Hypothalamus (tissue), 51 donors: ENCODE data around the gene TGFBR3.

ENCODE experiments used
- DNase-seq, 51 donors: peaks; one replicate each; lab custom pipeline; 2025; lab: John Stamatoyannopoulos, UW

Gene TGFBR3

GRCh38 chr1:91805311-91805801, 80.6 kb downstream of the TGFBR3 start:
- no peak for DNase-seq

GRCh38 chr1:91804546-91805023, 81.4 kb downstream of the TGFBR3 start:
- DNase-seq, result no peak

- DNase-seq, result no peak
Measured at GRCh38 chr1:91803847-91804545, 82.0 kb downstream of the TGFBR3 start.

GRCh38 chr1:91803123-91803522, 82.8 kb downstream of the TGFBR3 start:
- no peak for DNase-seq

- DNase-seq, result no peak
Measured at GRCh38 chr1:91801496-91802115, 84.3 kb downstream of the TGFBR3 start.

- no peak for DNase-seq
Measured at GRCh38 chr1:91799863-91800262, 86.1 kb downstream of the TGFBR3 start.

GRCh38 chr1:91799159-91799558, 86.8 kb downstream of the TGFBR3 start:
- no peak for DNase-seq

- DNase-seq, result no peak
Measured at GRCh38 chr1:91798740-91799139, 87.2 kb downstream of the TGFBR3 start.

- DNase-seq, result no peak
Measured at GRCh38 chr1:91798241-91798648, 87.7 kb downstream of the TGFBR3 start.

GRCh38 chr1:91797164-91797563, 88.8 kb downstream of the TGFBR3 start:
- no peak for DNase-seq

GRCh38 chr1:91796390-91796654, 89.6 kb downstream of the TGFBR3 start:
- no peak for DNase-seq

- no peak for DNase-seq
Measured at GRCh38 chr1:91795591-91796389, 90.2 kb downstream of the TGFBR3 start.

GRCh38 chr1:91793877-91794276, 92.1 kb downstream of the TGFBR3 start:
- no peak for DNase-seq

- DNase-seq, result no peak
Measured at GRCh38 chr1:91793189-91793588, 92.8 kb downstream of the TGFBR3 start.

- DNase-seq, result no peak
Measured at GRCh38 chr1:91792489-91793071, 93.4 kb downstream of the TGFBR3 start.

GRCh38 chr1:91791691-91792488, 94.1 kb downstream of the TGFBR3 start:
- no peak for DNase-seq

- no peak for DNase-seq
Measured at GRCh38 chr1:91791103-91791502, 94.8 kb downstream of the TGFBR3 start.

- DNase-seq, result no peak
Measured at GRCh38 chr1:91790392-91790791, 95.6 kb downstream of the TGFBR3 start.

GRCh38 chr1:91789273-91789997, 96.5 kb downstream of the TGFBR3 start:
- no peak for DNase-seq

GRCh38 chr1:91787919-91788318, 98.0 kb downstream of the TGFBR3 start:
- DNase-seq, result no peak
